KOPT-K1 (cell line): ENCODE data around the gene HOMER3.
"Not testable (repeated sequence)": the region's sequence is repeated elsewhere in the genome, so short reads cannot be mapped to it uniquely, and the experiment has no call there.

Experiments used
- H3K27ac ChIP-seq: fragments of 200-600 bp; sonication (generic); 2 replicates; pipeline ENCODE4 v1.5.1; 2016; ENCODE audit warnings: antibody characterized with exemption, mild to moderate bottlenecking, low read depth, low read length; ENCODE audit not compliant: poor library complexity, severe bottlenecking
- H3K36me3 ChIP-seq: fragments of 200-600 bp; sonication (generic); 2 replicates; pipeline ENCODE4 v1.5.1; 2017; ENCODE audit warnings: antibody characterized with exemption, mild to moderate bottlenecking, low read length, moderate library complexity; ENCODE audit not compliant: insufficient read depth
- H3K9me3 ChIP-seq: fragments of 200-600 bp; sonication (generic); 2 replicates; pipeline ENCODE4 v1.5.1; 2017; ENCODE audit warnings: antibody characterized with exemption, low read length, mild to moderate bottlenecking; ENCODE audit not compliant: insufficient read depth, poor library complexity, severe bottlenecking

HOMER3 gene

DNA sequence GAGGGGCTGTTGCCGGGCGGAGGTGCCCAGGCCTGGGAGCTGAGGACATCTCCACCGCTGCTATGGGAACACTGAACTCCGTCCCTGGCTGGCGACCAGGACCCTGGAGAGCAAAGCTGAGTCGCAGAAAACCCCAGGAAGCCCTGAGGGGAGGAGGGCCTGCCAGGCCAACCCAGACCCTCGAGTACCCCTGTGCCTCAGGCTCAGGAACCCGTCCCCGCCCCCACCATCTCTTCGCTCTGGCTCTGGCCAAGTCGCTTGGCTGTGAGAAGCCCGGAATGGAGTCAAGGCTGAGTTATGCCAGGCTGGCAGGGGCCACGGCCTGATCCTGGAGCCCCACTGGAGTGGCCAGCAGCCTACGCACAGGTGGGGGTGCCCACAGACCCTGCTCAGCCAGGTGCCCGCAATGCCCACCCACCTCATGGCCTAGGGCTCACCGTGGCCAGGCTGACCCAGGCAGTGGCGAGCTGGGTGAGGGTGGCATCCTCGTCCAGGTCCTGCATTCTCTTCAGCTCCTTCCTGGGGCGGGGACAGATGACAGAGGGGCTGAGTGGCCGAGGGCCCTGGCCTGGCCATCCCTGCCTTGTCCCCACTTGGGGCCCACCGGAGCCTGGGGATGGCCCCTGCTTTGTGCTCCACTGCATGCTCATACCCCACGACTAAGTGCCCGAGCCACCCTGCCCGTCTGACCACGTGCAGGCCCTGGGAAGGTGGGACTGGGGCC lies 36.5 kb downstream of the HOMER3 start:
- no peak overlapping the region for H3K27ac ChIP-seq
- peaks cover 91% of the 10 kb centered on the region for H3K36me3 ChIP-seq
- no peaks in the 10 kb centered on the region for H3K9me3 ChIP-seq

DNA sequence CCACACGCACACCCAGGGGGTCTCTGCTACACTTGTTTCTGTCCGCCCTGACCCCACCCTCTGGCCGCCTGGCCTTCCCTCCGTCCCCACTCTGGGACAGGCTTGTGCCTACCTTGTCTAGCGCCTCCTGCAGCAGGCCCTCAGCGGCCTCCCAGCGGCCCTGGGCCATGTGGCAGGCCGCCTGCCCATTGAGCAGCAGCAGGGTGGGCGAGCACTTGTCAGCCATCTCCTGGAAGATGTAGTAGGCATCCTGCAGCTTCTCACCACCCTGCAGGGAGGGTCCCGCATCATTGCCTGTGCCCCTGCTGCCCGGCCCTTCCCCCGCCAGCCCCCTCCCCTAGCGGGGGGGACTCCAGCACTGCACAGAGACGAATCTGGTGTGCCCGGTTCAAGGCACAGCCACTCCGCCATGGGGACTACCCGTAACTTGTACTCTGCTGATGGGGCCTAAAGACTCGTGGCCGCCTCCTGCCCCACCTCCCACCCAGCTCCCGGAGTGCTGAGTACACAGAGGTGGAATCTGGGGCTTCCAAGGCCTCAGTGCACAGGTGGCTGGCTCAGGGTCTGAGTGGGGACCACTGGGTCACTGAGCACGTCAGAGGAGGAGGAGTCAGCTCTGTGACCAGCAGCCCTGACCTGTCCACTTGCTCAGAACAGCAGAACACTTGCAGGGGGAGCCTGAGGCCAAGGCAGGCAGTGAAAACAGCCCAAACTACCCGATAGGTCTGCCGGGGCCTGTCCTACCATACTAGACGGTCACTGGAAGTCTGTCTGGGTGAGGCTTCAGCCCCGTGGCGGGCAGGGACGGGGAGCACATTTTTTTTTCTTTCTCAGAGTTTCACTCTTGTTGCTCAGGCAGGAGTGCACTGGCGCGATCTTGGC lies 37.6 kb downstream of the HOMER3 start:
- H3K27ac ChIP-seq = no peak overlapping the region
- no peaks in the 10 kb centered on the region for H3K9me3 ChIP-seq
- H3K36me3 ChIP-seq = peaks cover 90% of the 10 kb centered on the region

DNA sequence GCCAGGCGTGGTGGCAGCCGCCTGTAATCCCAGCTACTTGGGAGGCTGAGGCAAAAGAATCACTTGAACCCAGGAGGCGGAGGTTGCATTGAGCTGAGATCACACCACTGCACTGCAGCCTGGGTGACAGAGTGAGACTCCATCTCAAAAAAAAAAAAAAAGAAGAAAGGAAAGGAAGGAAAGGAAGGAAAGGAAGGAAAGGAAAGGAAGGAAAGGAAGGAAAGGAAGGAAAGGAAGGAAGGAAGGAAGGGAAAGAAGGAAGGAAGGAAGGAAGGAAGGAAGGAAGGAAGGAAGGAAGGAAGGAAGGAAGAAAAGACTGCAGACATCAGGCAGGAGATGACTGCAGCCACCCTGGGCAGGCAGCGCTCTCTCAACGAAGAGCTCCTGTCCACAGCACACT lies 38.5 kb downstream of the HOMER3 start:
- peaks cover 82% of the 10 kb centered on the region for H3K36me3 ChIP-seq
- H3K9me3 ChIP-seq, H3K27ac ChIP-seq: not testable (repeated sequence)

DNA sequence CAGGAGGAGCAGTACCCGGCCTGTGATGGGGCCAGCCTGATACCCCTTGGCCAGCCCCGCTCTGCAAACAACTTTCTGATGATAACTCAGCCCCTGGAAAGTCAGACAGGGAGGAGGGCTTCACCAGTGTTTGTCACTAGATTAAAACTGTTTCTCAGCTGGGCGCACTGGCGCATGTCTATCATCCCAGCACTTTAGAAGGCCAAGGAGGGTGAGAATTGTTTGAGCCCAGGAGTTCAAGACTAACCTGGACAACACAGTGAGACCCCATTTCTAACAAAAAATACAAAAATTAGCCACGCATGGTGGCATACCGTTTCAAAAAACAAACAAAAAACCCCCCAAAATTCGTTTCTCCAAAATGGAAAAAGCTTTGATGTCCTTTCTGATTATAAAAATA lies 39.5 kb downstream of the HOMER3 start:
- H3K27ac ChIP-seq = no peak overlapping the region
- peaks cover 72% of the 10 kb centered on the region for H3K36me3 ChIP-seq
- no peaks in the 10 kb centered on the region for H3K9me3 ChIP-seq

DNA sequence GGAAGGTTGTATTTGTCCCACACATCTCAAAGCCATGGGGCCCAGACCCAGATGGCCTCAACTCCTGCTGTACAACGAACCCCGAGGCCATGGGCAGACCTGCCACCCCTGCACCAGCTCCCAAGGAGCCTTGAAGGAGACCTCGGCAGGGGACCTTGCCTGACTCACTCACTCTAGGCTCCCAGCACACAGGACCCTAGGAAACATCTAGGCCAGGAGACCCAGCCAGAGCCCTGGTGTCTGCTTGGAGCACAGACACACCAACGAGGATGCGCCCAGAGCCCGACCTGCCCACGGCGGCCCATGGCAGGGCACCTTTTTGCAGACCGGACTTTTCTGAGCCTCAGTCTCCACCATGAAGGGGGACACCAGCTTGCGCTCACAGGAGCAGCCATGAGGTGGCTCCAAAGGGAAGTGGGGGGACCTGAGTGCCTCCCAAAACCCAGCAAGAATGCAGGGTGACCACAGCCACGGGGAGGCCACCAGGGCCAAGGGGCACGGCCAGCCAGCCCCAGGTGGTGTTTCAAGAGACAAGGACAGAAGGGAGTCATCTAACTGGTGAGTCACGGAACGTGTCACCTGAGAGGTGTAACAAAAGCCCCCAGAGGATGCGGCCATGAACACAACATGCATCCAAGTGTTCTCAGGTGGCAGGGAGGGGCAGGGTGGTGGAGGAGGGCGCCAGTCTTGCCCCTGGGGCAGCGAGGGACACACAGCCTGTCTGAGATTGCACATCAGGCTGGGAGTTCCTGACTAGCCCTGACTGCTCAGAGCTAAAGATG lies 40.1 kb downstream of the HOMER3 start:
- H3K36me3 ChIP-seq = peaks cover 66% of the 10 kb centered on the region
- H3K27ac ChIP-seq = no peak overlapping the region
- no peaks in the 10 kb centered on the region for H3K9me3 ChIP-seq

- Histone ChIP-seq H3K27ac (no peak overlapping the region), H3K36me3 (peaks cover 56% of the 10 kb centered on the region), H3K9me3 (no peaks in the 10 kb centered on the region)
These were observed 41.1 kb downstream of the HOMER3 start for GRCh38 chr19:18899624-18900560.

GRCh38 chr19:18898607-18899408 lies 42.2 kb downstream of the HOMER3 start:
- Histone ChIP-seq H3K36me3 (peaks cover 45% of the 10 kb centered on the region), H3K9me3 (no peaks in the 10 kb centered on the region), H3K27ac (no peak overlapping the region)

DNA sequence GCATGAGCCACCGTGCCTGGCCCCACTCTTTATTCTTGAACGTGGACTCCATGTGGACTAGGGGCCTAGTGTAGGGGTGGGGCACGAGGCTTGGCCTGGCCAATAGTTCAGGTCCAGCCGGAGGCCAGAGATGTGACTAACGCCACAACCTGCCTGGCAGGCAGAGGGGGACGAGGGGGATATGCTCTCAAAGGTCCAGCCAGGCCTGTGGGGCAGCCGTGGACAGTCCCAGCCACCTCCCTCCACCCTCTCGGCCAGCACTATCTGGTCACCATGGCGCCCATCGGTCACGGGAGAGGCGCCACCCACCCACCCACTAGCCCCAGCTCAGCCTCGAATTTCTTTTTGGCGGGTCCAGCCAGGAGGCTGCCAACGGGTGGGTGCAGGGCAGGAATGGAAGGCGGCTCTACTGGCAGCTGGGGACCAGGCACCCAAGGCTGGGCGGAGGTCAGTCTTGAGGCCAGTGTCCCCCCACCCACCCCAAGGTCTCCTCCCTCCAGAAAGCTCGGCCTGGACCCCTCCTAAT lies 42.9 kb downstream of the HOMER3 start:
- no peaks in the 10 kb centered on the region for H3K9me3 ChIP-seq
- no peak overlapping the region for H3K27ac ChIP-seq
- H3K36me3 ChIP-seq = peaks cover 38% of the 10 kb centered on the region

GRCh38 chr19:18897094-18898029 lies 43.7 kb downstream of the HOMER3 start:
- peaks cover 32% of the 10 kb centered on the region for H3K36me3 ChIP-seq
- no peaks in the 10 kb centered on the region for H3K9me3 ChIP-seq
- no peak overlapping the region for H3K27ac ChIP-seq

DNA sequence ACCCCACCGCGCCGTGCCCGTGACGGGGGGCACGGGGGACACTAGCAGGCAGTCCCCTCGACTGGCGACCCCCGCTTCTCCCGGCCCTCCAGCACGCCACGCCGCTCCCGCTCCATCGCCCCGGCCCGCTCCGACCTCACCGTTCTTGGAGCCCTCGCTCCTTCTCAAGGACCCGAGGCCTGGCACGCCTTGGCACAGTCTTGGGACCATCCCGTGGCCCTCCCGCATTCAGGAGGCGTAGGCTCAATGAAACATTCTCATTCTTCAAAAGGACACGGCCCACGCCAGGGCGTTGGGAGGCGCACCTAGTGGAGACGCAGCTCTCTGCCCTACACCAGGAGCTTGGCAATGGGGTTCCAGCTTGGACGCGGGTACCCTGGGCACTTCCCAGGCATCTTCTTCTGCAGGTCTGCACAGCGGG lies 44.6 kb downstream of the HOMER3 start:
- no peaks in the 10 kb centered on the region for H3K9me3 ChIP-seq
- no peak overlapping the region for H3K27ac ChIP-seq
- peaks cover 26% of the 10 kb centered on the region for H3K36me3 ChIP-seq

DNA sequence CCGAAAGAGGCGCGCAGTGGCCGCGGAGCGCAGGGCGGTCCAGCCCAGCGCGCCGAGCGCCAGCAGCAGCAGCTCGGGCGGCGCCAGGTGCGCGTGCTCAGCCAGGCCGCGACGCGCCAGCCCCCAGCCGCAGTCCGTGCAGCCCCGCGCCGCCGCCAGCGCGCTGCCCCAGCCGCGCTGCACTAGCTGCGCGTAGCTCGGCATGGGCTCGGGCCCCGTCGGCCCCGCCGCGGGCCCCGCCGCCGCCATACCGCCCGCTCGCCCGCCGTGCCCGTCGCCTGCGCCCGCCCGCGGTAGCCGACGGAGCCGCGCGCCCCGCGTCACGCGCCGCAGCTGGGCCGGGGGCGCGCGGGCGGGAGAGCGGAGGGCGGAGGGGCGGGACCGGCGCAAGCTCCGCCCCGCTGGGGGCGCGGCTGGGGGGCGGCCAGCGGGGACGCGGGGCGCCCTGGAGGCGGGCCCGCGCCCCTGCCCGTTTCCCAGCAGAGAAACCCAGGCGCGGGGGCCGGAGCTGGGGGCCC lies 45.1 kb downstream of the HOMER3 start, which contains the start of gene CERS1:
CERS1 (minus strand) TSS at position 335 of the 518 bp plus-strand sequence; CDS start at position 249, 86 bp downstream.
- no peak within 1 kb of the TSS for H3K27ac ChIP-seq
- no peaks in the 10 kb centered on the region for H3K9me3 ChIP-seq
- peaks cover 21% of the 10 kb centered on the region for H3K36me3 ChIP-seq

- peaks cover 14% of the 10 kb centered on the region for H3K36me3 ChIP-seq
- H3K9me3 ChIP-seq = no peaks in the 10 kb centered on the region
- H3K27ac ChIP-seq = no peak overlapping the region
These were observed 45.8 kb downstream of the HOMER3 start for GRCh38 chr19:18895038-18895823.
